ENCODE measurements around the gene RGS1.

RGS1 gene

DNA sequence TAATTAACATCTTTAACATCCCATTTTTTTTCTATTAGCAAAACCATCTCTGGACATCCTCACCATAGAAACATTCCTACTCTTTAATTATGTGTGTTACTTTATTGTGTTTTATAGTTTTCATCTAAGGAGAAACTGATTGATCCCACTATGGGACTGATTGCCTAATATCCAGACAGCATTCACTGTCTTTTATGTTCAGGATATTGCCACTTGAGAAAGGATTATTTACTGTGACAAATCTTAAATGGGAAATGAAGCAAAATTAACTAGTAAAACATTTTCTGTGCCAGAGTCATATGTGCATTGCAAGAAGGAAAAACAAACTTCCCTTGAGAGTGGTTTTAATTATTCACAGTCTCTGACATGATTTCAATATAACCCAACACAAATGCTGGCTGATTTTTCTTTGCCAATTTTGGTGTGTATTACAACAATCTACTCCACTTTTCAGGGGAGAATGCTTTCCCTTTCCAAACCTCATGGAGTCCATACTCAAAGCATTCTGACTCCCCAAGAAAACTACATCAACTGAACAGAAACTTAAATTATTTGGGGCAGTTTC lies 44.6 kb downstream of the RGS1 start:
- no peak for DNase-seq (ENCODE audit: low read depth)

DNA sequence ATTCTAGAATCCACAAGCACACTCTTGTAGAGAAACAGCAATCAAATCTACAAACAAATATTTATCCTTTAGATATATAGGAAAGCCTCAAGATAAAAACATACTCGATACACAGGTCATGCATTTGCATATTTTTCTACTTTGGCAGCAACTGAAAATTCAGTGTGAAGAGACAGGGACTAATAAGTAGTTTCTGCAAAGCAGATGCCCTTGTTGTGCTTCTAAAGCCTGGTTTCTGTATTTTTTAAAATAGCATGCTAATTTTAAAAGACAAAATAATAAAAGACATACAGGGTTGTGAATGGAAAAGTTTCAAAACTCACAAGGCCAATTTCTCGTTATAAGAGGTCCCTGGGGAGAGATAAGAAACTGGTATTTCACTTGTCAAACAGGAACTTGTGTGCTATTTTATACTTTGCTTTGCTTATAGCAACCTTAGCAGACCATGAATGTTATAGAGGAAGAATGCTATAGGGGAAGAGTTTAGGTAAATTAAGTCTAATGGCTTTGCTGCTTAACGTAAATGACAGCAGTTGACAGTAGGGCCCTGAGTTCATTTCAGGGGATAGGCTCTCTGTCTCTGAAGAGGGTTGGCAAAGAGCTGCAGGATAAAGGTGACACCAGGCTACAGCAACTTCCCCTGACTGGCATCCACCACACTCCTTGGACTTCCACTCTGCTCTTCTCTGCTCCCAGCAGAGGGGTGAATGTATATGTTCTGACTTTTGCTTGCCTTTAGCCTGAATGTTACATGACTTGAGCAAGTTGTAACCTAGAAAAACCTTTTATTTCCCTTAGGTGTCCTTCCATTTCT lies 51.0 kb downstream of the RGS1 start:
- no peak for DNase-seq (ENCODE audit: low read depth)

DNA sequence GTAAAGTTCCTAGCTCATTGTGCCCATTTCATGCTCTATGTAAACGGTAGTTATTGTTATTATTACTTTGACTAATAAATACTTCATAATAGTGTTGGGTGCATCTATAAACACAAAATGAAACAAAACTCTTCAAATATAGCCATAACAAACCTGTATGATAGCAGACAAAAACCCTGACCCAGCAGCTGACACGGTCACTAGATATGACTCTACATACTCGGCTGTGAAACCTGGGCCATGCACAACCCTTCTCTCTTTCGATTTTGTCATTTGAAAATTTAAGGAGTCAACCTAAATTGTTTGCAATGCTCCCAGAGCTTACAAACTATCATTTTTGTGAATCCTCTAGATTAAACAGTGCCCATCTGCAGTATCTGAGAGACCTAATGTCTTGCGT lies 52.3 kb downstream of the RGS1 start:
- no peak for DNase-seq (ENCODE audit: low read depth)

DNA sequence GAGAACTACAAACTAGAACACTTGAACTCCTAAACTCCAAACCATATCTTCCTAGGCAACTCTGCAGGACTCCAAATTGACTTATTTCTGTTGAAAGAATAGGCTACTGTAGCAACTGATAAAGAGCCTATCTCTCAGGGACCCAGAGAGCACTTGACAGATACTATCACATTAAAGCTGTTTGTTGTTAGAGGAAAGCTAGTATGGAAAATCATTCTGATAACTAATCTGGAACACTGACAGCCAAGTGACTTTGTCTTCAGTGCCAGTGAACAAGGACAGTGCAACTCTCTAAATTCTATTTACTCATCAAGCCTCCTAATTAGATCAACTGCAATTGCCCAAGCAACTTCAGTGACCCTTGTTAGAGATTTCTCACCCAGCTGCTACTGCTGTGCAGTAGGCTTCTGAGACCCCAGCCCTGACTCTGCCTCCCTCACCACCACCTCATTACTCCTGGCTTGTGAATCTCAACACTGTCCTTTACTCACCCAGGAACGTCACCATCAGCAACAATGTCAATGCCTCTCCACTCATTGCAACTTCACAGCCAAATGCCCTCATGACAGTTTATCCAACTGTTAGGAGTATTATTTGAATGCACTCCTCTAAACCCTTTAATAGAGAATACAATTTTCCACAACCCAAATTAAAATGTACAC lies 53.0 kb downstream of the RGS1 start:
- DNase-seq (ENCODE audit: low read depth): no peak

DNA sequence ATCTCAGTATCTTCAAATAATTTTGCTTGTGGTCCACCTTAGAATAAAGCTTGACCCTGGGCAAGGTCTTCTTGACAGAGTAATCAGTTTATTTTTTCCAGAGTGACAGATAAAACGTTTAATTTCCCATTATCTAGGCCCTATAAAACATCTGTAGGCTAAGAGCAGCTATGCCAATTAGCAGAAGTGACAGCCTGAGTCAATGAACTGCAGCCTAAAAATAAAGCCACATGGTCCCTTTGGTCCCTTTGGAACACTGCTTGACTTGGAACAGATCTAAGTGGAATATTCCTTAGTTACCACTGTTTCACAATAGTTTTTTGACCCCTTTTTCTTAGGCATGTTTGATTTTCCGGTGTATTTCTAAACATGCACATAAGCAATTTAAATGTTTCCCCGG lies 54.0 kb downstream of the RGS1 start:
- no peak for DNase-seq (ENCODE audit: low read depth)

All from amniotic epithelial cell (primary cell).